CD8-positive, alpha-beta memory T cell (primary cell): ENCODE data around the gene MRFAP1. TPM values are rescaled to one million over a fixed set of nuclear protein-coding genes. Genes with fewer than 3 reads are reported as not detected.

ENCODE experiments used
- CTCF ChIA-PET: fragments of 350-600 bp; sonication (Branson Sonifier 250); formaldehyde crosslinking; loops from one replicate; lab custom pipeline; 2021; ENCODE audit warnings: antibody characterized with exemption; lab: Charles Lee
- POLR2A ChIA-PET: fragments of 350-600 bp; sonication (Branson Sonifier 250); formaldehyde crosslinking; loops from one replicate; lab custom pipeline; 2021; ENCODE audit warnings: antibody characterized with exemption; lab: Charles Lee
- DNase-seq, 5 donors: peaks; one replicate each; pipeline versions ENCODE4 v3.0.0 to v3.0.0-alpha.2; 2020 to 2022; ENCODE audit warnings: mixed read lengths in 1 of 5
- H3K27ac ChIP-seq: one replicate; pipeline ENCODE4 v1.7.0; 2013; ENCODE audit warnings: low read depth, mild to moderate bottlenecking, low read length, moderate library complexity
- H3K27me3 ChIP-seq: 2 replicates; pipeline ENCODE4 v1.7.0; 2013; ENCODE audit warnings: low read length, mild to moderate bottlenecking; ENCODE audit not compliant: insufficient read depth, poor library complexity, severe bottlenecking
- H3K36me3 ChIP-seq: 2 replicates; pipeline ENCODE4 v1.7.0; 2013; ENCODE audit warnings: mild to moderate bottlenecking, low read length, moderate library complexity; ENCODE audit not compliant: insufficient read depth
- H3K4me1 ChIP-seq: 2 replicates; pipeline ENCODE4 v1.7.0; 2013; ENCODE audit warnings: mild to moderate bottlenecking, low read length, moderate library complexity; ENCODE audit not compliant: insufficient read depth
- H3K4me3 ChIP-seq: 2 replicates; pipeline ENCODE4 v1.7.0; 2013; ENCODE audit warnings: mild to moderate bottlenecking, low read length
- H3K9me3 ChIP-seq: 2 replicates; pipeline ENCODE4 v1.7.0; 2013; ENCODE audit warnings: mild to moderate bottlenecking, low read length
- H3K27ac Mint-ChIP-seq, 8 donors: one replicate each; pipeline ENCODE4 v1.8.0; 2020 to 2021; ENCODE audit warnings: mixed read lengths in 8 of 8, mild to moderate bottlenecking in 6 of 8, inconsistent platforms in 3 of 8, moderate library complexity in 3 of 8
- H3K27me3 Mint-ChIP-seq, 2 donors: one replicate each; pipeline ENCODE4 v1.8.0; 2020 to 2021; ENCODE audit warnings: mixed read lengths in 2 of 2, mild to moderate bottlenecking in 1 of 2, moderate library complexity in 1 of 2
- H3K36me3 Mint-ChIP-seq, 3 donors: one replicate each; pipeline ENCODE4 v1.8.0; 2020 to 2021; ENCODE audit warnings: mixed read lengths in 3 of 3, inconsistent platforms in 1 of 3, mild to moderate bottlenecking in 1 of 3
- H3K4me1 Mint-ChIP-seq, 3 donors: one replicate each; pipeline ENCODE4 v1.8.0; 2020 to 2021; ENCODE audit warnings: mixed read lengths in 3 of 3, inconsistent platforms in 1 of 3, mild to moderate bottlenecking in 1 of 3
- H3K4me3 Mint-ChIP-seq, 7 donors: one replicate each; pipeline ENCODE4 v1.8.0; 2020 to 2021; ENCODE audit warnings: mixed read lengths in 7 of 7, mild to moderate bottlenecking in 6 of 7, moderate library complexity in 4 of 7, inconsistent platforms in 2 of 7
- H3K9me3 Mint-ChIP-seq, 5 donors: one replicate each; pipeline ENCODE4 v1.8.0; 2020 to 2022; ENCODE audit warnings: mixed read lengths in 5 of 5, mild to moderate bottlenecking in 3 of 5, moderate library complexity in 2 of 5, inconsistent platforms in 1 of 5
- polyA plus RNA-seq: library from polyadenylated mRNA; unstranded; fragments of 300-500 nt; fragmentation: Illumina TruSeq; gene quantifications from one replicate; pipeline ENCODE4 v1.2.3, GENCODE V29; 2021
- total RNA-seq, 2 experiments: library from RNA; stranded (reverse); gene quantifications; one replicate each; pipeline ENCODE4 v1.2.3, GENCODE V29; 2021

The MRFAP1 gene
- total and polyA plus RNA-seq, 3 experiments from 2014 or later = 122 to 175 (median 126) TPM

- Histone ChIP-seq H3K4me3 (no peak overlapping the region), H3K27me3 (no peaks in the 10 kb centered on the region), H3K27ac (no peak overlapping the region), H3K4me1 (no peaks in the 10 kb centered on the region), H3K36me3 (no peaks in the 10 kb centered on the region), H3K9me3 (no peaks in the 10 kb centered on the region)
- peaks cover 0 to 2% of the 10 kb centered on the region in 2 donors for H3K27me3 Mint-ChIP-seq
- DNase-seq = no peak
- ChIA-PET POLR2A (no interaction called here), CTCF (no interaction called here)
- no peaks in the 10 kb centered on the region for H3K9me3 Mint-ChIP-seq
- no peaks in the 10 kb centered on the region for H3K4me1 Mint-ChIP-seq
- no peaks in the 10 kb centered on the region for H3K36me3 Mint-ChIP-seq
- H3K27ac Mint-ChIP-seq = no peak overlapping the region
- no peak overlapping the region for H3K4me3 Mint-ChIP-seq
These were observed 8.4 kb upstream of the MRFAP1 start for GRCh38 chr4:6632125-6632524.

DNA sequence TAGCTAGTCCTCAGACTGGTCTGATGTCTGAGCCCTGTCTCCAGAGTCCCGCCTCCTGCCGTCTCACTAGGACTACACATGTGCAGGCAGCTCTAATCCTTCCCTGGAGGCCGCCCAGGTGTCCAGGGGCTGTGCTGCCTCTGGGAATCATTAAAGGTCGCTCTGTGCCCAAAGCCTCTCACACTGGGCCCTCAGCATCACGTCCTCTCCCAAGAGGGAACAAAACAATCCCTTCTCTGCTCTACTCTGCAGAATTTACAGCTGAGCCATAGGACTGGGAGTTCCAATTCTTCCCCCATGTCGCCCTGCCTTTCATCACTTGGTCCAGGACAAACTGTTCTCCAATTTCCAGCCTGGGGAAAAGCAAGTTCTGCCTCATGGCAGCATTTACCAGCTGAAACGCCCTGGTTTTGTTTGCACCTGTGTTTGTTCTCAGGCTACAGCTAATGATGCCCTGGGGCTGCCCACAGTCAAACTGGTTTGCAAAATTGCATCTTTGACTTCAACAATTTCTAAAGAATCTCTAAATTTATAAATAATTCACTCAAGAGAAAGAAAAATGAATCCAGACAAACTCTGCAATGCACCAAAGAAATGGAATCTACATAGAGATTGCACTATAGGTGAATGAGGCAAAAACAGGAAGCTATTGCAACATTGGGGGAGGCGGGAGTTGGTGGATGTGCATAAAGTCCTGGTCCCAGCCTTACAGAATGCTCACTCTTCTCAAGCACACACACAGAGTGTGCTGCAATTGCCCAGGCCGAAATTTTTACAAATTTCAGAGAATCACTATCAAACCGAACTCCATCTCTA is 7.2 kb upstream of the MRFAP1 start:
- DNase-seq = no peak
- H3K4me1 ChIP-seq = no peaks in the 10 kb centered on the region

DNA sequence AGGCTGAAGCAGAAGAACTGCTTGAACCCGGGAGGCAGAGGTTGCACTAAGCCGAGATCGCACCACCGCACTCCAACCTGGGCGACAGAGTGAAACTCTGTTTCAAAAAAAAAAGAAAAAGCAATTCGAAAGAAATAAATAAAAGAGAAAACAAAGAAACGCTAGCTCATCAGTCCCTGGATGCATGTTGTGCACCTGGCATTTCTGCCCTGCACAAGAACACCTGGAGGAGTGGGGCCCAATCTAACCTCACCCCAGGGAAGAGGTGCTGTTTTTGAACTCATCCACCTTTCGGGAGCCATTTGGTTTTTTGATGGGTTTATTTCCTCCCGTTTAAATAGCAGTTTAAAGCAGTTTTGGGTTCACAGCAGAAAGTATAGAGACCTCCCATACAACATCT is 5.7 kb upstream of the MRFAP1 start:
- peaks cover 2 to 6% (median 5%) of the 10 kb centered on the region in 3 donors for H3K4me1 Mint-ChIP-seq
- Histone ChIP-seq H3K36me3 (no peaks in the 10 kb centered on the region), H3K9me3 (no peaks in the 10 kb centered on the region), H3K4me3 (no peak overlapping the region), H3K4me1 (peaks cover 2% of the 10 kb centered on the region), H3K27me3 (no peaks in the 10 kb centered on the region), H3K27ac (no peak overlapping the region)
- no peaks in the 10 kb centered on the region for H3K9me3 Mint-ChIP-seq
- no peak overlapping the region for H3K4me3 Mint-ChIP-seq
- H3K27me3 Mint-ChIP-seq = no peaks in the 10 kb centered on the region
- H3K27ac Mint-ChIP-seq = peak overlapping the region in 1 of 8 donors; percentile 36
- no peaks in the 10 kb centered on the region for H3K36me3 Mint-ChIP-seq
- ChIA-PET POLR2A (interaction anchor here (0.6 to 1.0 kb wide), 2 partner anchors 11 to 75 kb away, joined by 3 to 8 read pairs; partner anchors contain the start of gene MRFAP1L1), CTCF (no interaction called here)
- DNase-seq = no peak

More for the DNA sequence above, 7.2 kb upstream of the MRFAP1 start:
- Histone ChIP-seq H3K9me3 (no peaks in the 10 kb centered on the region), H3K36me3 (no peaks in the 10 kb centered on the region), H3K27ac (no peak overlapping the region), H3K27me3 (no peaks in the 10 kb centered on the region), H3K4me3 (no peak overlapping the region)
- Mint-ChIP-seq H3K4me3 (peak overlapping the region in 1 of 7 donors; percentile 22), H3K27ac (peak overlapping the region in 1 of 8 donors; percentile 33), H3K4me1 (peaks cover 0 to 2% (median under 1%) of the 10 kb centered on the region in 3 donors), H3K27me3 (peaks cover 0 to 2% of the 10 kb centered on the region in 2 donors), H3K9me3 (no peaks in the 10 kb centered on the region), H3K36me3 (no peaks in the 10 kb centered on the region)
- POLR2A ChIA-PET = interaction anchor here (1.0 kb wide), 1 partner anchor 76 kb away, joined by 3 read pairs; the partner anchor contains the start of gene MRFAP1L1
- CTCF ChIA-PET = interaction anchor here (1.2 to 1.4 kb wide), 2 partner anchors 87 to 240 kb away, joined by 3 to 7 read pairs; no protein-coding TSS in a partner anchor

GRCh38 chr4:6639137-6639680 is 1.3 kb upstream of the MRFAP1 start:
- Mint-ChIP-seq H3K27ac (peak overlapping the region in 3 of 8 donors; percentile 32 to 84 (median 64)), H3K9me3 (no peaks in the 10 kb centered on the region), H3K36me3 (peaks cover 14 to 39% (median 14%) of the 10 kb centered on the region in 3 donors), H3K4me1 (peaks cover 37 to 46% (median 44%) of the 10 kb centered on the region in 3 donors), H3K4me3 (peak overlapping the region in 5 of 7 donors; percentile 0 to 90 (median 63)), H3K27me3 (peaks cover 0 to 3% of the 10 kb centered on the region in 2 donors)
- no peaks in the 10 kb centered on the region for H3K9me3 ChIP-seq
- CTCF ChIA-PET = no interaction called here
- H3K27ac ChIP-seq = no peak overlapping the region
- peaks cover 31% of the 10 kb centered on the region for H3K4me1 ChIP-seq
- peaks cover 19% of the 10 kb centered on the region for H3K36me3 ChIP-seq
- H3K27me3 ChIP-seq = no peaks in the 10 kb centered on the region
- POLR2A ChIA-PET = interaction anchor here (0.7 to 3.0 kb wide), 3 partner anchors 35 to 302 kb away, joined by 4 to 15 read pairs (median 6); a partner anchor contains a TSS
- no peak for DNase-seq
- no peak overlapping the region for H3K4me3 ChIP-seq

DNA sequence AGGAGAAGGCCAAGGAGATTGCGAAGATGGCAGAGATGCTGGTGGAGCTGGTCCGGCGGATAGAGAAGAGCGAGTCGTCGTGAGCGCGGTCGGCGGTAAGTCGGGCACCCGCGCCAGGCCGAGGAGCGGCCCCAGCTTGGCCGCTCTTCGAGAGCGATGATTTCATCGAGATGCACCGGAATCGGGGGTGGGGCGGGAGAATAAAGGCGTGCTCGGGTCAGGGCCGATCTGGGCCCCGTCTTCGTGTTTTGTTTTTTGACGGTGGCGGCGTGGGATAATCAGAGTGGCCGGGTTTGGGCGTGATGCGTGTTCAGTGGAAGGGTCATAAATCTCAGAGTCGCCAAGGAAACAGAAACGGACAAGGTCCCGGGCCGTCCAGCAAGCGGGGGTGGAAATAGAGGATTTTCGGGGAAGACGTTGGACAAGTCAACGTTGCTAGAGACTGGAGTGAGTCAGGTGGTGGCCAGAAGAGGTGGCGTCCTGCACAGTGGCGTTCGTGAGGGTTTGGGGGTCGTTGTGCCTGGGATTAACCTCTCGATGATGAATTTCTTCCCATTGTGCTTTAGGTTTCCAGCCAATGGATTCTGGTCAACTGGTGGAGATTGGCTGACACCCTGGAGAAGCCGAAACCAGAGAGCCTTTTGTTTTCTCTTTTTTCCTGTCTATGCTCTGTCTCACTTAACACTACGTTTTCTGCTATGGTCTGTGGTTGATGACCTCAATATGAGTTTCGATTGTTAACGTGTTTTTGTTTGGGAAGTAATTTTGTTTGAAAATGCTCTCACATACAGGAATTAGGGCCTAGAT is 882 bp downstream of the MRFAP1 start:
- Histone ChIP-seq H3K27ac (peak overlapping the region; percentile 96), H3K9me3 (no peaks in the 10 kb centered on the region), H3K4me1 (peaks cover 31% of the 10 kb centered on the region), H3K36me3 (peaks cover 19% of the 10 kb centered on the region), H3K27me3 (no peaks in the 10 kb centered on the region), H3K4me3 (peak overlapping the region; percentile 98)
- POLR2A ChIA-PET = interaction anchor here (0.5 to 4.1 kb wide), 16 partner anchors 17 to 426 kb away, joined by 4 to 51 read pairs (median 8); partner anchors contain the start of genes BLOC1S4, GRPEL1, MAN2B2 and MRFAP1L1
- Mint-ChIP-seq H3K9me3 (no peaks in the 10 kb centered on the region), H3K27me3 (peaks cover 0 to 3% of the 10 kb centered on the region in 2 donors), H3K36me3 (peaks cover 14 to 42% (median 14%) of the 10 kb centered on the region in 3 donors), H3K27ac (peak overlapping the region; percentile 96 to 100 (median 100)), H3K4me3 (peak overlapping the region; percentile 94 to 100 (median 99)), H3K4me1 (peaks cover 37 to 53% (median 50%) of the 10 kb centered on the region in 3 donors)
- DNase-seq = peak; percentile 42 to 69 (median 59)
- CTCF ChIA-PET = interaction anchor here (0.7 to 4.0 kb wide), 9 partner anchors 18 to 427 kb away, joined by 3 to 25 read pairs (median 7); partner anchors contain the start of genes BLOC1S4 and GRPEL1

- peaks cover 0 to 3% of the 10 kb centered on the region in 2 donors for H3K27me3 Mint-ChIP-seq
- Histone ChIP-seq H3K4me1 (peaks cover 31% of the 10 kb centered on the region), H3K4me3 (peak overlapping the region; percentile 98), H3K27ac (peak overlapping the region; percentile 96), H3K9me3 (no peaks in the 10 kb centered on the region), H3K27me3 (no peaks in the 10 kb centered on the region), H3K36me3 (peaks cover 19% of the 10 kb centered on the region)
- H3K9me3 Mint-ChIP-seq = no peaks in the 10 kb centered on the region
- H3K4me3 Mint-ChIP-seq = peak overlapping the region; percentile 94 to 100 (median 99)
- POLR2A ChIA-PET = interaction anchor here (0.5 to 4.1 kb wide), 7 partner anchors 24 to 74 kb away, joined by 3 to 51 read pairs (median 15); partner anchors contain the start of genes BLOC1S4 and MRFAP1L1
- H3K27ac Mint-ChIP-seq = peak overlapping the region; percentile 96 to 100 (median 100)
- H3K36me3 Mint-ChIP-seq = peaks cover 14 to 42% (median 14%) of the 10 kb centered on the region in 3 donors
- no peak for DNase-seq
- H3K4me1 Mint-ChIP-seq = peaks cover 37 to 53% (median 50%) of the 10 kb centered on the region in 3 donors
- CTCF ChIA-PET = interaction anchor here (0.7 to 4.0 kb wide), 7 partner anchors 22 to 402 kb away, joined by 3 to 25 read pairs (median 4); partner anchors contain the start of gene TADA2B
These were observed 1.5 kb downstream of the MRFAP1 start for GRCh38 chr4:6641971-6642320.
